HG03103 (cell line): ENCODE data around the gene ITPKC.

ENCODE experiments used
- ATAC-seq: cut with Tn5 transposase; IDR thresholded peaks from one replicate; pipeline ENCODE4 v1.9.1; 2021; ENCODE audit warnings: low read depth; ENCODE audit not compliant: unreplicated experiment

ITPKC gene

DNA sequence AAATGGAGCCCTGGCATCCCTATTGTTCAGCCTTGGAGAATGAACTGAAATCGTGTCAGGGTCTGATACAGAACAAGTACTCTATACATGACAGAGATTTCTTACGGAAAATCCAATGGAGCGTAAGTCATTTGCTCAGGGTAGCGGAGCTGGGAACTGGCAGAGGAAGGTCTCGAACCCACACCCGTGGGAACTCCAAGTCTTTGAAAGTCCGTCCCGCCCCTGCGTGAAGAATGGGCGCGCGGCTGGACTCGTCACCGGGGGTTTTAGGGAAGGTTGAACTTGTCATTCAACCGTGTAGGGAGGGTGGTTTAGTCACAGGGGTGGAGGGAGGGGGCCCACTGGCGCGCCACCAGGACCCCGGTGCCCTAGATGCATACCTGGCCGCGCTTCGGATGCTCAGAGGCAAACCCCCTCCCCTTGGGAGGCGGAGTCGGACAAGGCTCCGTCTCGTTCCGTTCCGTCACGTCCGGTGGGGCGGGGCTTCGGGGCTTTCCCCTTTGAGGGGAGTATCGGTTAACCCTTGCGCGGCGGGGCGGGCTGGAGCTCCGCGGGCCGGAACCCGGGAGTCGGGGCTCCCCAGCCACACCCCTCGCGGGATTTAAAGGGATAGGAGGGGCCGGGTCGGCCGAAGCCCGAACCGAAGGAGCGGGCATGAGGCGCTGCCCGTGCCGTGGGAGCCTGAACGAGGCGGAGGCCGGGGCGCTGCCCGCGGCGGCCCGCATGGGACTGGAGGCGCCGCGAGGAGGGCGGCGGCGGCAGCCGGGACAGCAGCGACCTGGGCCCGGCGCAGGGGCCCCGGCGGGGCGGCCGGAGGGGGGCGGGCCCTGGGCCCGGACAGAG lies at the start of gene ITPKC, which contains the start of gene COQ8B:
ITPKC (plus strand) TSS at position 631 of the 843 bp plus-strand sequence; CDS start at position 655, 24 bp downstream.
COQ8B (minus strand) TSS at position 405 of the 843 bp plus-strand sequence. CDS start 2,254 bp downstream, outside the sequence.
- ATAC-seq = peak; percentile 54

DNA sequence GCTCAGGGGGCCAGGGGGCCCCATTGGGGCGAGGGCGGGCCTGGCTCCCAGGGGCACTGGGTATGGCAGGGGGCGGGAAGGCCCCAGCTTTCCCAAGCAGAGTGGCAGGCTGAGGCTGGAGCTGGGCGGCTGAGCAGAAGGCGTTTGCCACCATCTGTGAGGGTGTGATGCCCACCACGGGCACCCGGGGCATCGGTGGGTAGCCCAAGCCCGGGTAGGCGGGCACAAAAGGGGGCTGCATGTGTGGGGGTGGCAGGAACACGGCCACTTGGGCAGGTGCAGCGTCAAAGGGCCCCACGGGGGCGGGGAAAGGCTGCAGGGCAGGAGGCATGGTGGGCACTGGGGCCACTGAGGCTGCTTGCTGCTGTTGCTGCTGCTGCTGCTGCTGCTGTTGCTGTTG lies 49.3 kb upstream of the ITPKC start:
- ATAC-seq = no peak

DNA sequence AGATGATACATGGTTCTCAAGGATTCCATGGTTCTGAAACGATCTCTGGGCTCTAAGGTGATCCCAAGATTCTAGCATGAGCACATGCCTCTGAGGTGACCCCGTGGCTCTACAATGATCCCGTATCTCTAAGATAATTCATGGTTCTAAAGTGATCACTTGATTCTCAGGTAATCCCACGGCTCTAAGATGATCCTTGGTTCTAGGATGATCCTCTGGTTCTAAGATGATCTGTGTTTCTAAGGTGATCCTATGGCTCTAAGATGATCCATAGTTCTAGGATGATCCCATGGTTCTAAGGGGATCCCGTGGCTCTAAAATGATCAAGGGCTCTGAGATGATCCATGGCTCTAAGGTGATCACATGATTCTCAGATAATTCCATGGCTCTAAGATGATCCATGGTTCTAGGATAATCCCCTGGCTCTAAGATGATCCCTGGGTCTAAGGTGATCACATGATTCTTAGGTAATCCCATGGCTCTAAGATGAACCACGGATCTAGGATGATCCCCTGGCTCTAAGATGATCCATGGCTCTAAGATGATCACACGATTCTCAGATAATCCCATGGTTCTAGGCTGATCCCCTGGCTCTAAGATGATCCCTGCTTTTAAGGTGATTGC lies 47.8 kb upstream of the ITPKC start:
- ATAC-seq = no peak

DNA sequence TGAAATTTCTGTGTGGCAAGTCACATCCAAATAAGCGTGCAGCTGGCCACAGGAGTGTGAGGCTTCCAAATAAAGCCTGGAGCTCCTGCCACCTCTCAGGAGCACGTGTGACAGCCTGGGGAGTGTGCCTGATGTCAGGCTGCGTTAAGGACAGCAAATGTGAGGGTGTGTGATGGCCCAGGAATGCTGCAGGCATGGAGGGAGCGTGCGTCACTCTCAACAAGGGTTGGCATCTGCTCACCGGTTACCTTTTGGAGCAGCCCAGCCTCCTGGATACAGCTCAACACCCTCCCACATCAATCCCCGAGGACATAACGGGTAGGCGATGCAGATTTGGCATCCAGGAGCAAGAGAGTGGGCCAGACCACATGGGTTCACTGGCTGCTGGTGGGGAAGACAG lies 45.5 kb upstream of the ITPKC start:
- no peak for ATAC-seq

DNA sequence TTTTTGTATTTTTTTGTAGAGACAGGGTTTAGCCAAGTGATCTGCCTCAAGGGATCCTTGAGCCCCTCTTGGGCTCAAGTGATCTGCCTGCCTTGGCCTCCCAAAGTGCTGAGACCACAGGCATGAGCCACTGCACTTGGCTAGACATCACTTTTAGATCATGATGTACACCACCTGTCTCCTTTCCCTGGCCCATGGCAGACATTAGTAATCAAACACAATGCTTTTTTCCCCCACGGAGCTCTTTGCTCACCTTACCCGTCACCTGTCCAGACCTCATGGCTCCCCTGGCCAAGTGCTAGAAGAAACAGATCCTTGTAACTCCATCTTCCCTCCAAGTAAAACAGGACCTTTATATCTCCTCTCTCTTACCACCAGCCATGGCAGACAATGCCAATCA lies 44.9 kb upstream of the ITPKC start:
- ATAC-seq = no peak

DNA sequence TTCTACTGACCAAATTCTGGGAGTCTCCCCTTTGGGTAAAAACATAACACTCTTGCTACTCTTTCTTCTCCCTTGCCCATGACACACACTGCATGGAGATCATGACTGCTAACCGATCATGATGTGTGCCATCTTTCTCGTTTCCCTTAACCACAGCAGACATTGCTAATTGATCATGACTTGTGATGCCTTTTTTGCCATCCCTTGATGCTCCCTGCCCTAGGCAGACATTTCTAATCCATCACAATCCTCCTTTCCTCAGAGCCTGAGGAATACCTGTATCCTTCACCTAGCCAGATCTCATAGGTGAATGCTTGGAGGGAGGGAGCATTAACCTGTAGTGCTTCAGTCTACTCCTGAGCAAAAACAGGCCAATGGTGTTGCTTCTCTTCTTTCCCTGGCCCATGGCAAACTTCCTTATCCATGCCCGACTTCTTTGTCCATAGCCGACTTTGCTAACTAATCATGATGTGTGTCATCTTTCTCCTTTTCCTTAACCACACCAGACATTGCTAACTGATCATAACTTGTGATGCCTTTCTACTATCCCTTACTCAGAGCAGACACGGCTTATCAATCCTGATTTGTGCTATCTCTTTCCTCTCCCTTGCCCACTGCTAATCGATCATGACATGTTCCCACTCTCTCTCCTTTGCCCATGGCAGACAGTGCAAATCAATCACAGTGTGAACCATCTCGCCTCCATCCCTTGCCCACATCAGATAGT lies 44.2 kb upstream of the ITPKC start:
- no peak for ATAC-seq

DNA sequence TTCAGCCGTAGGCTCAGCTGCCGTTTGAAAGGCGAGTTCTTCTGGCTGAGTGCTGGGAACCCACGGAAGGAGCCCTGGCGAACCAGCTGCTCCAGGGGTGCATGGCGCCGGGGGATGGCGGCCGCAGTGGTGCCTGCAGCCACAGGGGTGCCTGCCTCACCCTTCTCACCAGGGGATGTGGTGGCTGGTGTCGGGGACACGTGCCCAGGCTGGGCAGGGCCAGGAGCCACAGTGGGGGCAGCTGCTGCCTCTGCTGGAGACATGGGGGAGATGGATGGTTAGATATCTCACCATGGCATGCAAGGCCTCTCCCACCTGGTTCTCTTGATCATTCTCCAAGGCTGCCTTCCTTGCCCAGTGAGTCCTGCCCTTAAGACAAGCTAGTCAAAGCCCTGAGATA lies 43.5 kb upstream of the ITPKC start:
- ATAC-seq = no peak

DNA sequence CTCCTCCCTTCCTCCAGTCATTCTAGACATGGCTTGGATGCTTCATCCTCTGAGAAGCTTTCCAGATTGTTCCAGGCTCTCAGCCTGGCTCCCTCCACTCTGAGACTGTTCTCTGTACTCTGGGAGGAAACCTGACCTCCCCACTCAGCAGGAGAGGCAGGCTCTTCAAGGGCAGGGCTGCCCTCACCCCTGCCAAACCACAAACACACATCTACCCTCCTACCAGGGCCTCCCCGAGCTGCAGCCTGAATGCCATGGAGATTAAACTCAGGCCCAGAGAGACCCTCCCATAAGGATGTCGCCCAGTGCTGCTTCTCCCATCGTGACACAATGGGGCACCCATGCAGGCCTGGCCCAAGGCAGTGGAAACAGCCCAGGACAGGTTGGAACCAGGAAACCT lies 42.6 kb upstream of the ITPKC start:
- ATAC-seq = no peak

DNA sequence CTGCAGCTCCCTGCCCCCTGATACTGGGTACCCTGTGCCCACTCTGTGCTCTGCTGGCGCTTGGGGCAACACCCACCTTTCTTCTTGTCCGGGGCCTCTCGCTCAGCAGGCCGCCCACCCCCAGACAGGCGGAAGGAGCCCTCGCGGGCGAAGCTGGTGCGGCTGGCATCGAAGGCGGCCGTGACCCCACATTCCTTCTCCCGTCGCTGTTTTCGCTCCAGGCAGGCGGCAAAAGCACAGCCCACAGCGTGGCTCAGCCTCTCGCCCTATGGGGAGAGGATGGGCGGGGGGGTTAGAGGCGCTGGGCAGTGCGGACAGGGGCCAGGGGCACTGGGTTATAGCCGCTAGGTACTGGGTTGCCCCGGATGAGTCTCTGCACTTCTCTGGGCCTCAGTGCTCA lies 39.8 kb upstream of the ITPKC start:
- no peak for ATAC-seq

DNA sequence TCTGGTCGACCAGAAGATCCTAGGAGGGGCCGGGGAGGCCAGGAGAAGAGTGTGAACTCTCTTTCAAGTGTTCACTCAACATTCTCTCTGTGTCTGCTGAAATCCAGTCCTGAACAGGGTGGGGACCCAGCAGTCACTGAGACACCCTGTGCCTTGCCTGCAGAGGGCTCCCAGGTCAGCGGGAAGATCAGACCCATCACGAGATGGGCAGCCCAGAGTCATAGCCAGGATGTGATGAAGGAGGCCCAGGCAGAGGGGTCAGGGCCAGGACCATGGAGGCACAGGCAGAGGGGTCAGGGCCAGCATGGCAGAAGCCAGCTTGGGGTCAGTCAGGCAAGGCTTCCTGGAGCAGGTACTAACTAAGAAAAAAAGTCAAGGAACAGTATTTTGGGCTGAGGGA lies 35.9 kb upstream of the ITPKC start:
- no peak for ATAC-seq

DNA sequence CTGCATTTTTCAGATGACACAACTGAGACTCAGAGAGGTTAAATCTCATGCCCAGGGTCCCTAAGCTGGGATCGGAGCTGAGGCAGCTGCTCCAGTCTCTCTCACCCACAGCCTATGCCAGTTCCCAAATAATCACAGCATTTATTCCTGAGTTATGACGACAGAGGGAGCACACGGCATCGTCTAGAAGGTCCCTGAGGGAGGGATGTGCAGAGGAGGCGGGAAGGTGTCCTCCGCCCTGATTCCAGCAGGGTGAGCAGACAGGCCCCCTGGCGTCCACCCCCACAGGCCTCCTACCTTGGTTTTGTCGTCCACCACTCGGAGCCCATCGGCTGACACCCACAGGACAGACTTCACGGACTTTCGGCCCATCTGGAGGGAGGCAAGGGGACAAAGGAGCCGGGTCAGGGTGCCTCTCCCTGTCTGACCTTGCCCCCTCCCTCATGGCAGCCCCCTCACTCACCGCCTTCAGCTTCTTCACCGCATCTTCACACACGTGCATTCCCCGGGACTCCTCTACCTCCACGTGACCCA lies 34.4 kb upstream of the ITPKC start:
- no peak for ATAC-seq

DNA sequence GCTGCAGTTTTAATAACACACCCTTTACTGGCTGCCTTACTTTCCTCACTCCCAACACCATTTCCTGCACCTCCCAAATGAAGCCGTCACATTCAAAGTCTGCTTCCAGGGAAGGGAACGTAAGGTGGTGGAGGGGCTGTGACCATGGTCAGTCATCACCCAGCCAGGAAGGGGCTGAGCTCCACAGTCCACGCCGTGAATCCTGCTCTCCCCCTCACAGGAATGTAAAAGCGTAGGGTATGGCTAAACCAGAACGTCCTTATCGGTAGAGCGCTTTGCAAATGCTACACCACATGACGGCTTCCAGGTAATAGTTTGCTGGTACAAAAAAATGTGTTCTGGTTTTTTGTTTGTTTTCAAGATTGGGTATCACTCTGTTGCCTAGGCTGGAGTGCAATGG lies 33.5 kb upstream of the ITPKC start:
- ATAC-seq = no peak

DNA sequence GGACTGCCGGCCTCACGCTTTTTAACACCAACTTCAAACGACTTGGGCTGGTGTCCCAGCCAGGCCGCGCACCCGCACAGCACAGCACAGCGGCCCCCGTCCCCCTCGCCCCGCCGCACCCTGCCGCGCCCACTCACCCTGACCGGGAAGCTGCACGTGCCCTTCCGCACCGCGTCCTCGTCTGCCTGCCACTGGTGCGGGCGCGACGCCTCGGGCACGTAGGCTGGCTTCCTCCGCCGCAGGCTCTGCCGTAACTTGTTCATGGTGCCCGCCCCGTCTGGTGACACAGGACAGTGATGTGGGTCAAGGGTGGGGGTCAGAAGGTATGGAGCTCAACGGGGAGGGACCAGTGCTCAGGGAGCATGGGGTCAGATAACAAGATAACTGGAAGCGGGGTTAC lies 32.6 kb upstream of the ITPKC start:
- ATAC-seq = no peak

DNA sequence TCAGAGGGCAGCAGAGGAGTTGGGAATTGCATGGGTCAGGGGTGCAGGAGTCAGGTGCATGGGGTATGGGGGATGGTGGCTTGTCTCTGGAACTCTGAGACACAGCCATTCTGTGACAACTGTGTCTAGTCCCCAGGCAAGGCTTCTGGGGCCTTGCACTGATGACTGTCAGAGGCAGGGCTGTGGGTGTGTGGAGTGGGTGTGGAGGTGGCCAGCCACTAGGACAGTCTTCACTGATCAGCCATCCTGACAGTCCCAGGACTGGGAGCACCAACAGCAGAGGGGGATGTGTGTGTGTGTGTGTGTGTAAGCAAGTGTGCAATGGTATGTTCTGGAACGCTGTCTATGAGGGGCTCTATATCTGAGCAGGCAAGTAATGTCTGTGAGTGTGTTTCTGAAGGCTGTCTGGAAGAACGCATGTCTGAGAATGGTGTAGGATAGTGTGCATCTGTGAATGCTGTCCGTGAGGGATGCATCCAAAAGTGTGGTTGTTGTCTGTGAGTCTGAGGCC lies 31.8 kb upstream of the ITPKC start:
- no peak for ATAC-seq

DNA sequence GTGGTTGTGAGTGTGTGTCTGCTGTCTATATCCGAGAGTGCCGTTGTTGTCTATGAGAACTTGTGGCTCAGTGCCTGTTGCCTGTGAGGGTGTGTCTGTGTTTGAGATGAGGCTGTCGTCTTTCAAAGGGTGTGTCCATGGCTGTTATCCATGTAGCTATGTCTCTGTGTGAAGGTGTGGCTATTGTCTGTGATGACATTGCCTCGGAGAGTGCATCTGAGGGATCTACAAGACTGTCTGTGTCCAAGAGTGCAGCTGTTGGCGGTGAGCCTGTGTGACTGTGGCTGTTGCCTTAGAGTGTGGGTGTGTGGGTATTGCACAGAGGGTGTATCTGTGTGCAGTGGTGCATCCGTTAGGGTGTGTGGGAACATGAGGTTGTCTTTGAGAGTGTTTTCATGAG lies 31.3 kb upstream of the ITPKC start:
- ATAC-seq = no peak

DNA sequence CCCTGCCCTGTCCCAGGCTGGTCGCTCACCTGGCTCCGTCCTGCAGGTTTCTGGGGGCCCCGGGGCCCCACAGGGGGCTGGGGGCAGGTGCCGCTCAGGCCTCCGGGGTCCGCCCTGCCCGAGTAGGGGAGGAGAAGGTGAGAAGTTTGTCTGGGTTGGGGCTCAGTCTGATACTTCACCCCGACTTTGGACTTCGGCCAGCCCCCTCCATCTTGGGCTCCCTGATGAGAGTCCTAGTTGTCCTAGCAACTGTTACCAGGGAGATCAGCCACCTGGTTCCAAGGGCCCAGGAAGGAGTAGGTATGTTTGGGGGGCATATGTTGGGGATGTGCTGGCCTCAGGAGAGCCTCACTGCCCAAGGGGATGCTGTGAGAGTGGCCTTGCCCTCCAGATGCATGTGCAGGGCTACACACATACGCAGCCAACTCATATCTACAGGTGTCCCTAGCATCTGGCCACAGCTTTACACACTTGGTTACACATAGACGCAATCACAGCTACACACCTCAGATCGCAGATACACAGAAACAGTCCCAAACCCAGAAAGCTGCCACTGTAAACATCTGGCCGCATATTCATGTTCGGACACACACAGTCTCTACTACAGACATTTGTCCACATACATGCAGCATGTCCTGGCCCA lies 29.9 kb upstream of the ITPKC start:
- ATAC-seq = no peak

DNA sequence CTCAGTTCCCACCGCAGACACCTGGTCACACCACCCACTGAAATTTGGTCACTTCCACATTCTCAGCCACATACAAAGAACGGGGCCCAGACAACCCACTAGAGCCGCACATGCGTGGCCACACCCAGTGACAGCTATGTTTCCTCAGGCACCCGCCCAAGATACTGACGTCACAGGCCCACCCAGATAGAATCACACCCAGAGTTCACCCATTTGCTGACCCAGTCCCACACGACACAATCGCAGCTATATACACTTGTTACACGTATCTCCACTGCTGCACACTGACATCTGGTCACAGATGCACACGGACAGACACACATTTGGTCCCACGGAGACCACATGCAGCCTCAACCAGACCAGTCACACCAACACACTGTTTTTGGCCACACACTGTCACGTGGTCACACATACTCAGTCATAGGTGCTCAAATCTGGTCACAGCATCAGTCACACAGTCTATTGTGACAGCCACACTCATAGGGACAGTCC lies 29.3 kb upstream of the ITPKC start:
- no peak for ATAC-seq

DNA sequence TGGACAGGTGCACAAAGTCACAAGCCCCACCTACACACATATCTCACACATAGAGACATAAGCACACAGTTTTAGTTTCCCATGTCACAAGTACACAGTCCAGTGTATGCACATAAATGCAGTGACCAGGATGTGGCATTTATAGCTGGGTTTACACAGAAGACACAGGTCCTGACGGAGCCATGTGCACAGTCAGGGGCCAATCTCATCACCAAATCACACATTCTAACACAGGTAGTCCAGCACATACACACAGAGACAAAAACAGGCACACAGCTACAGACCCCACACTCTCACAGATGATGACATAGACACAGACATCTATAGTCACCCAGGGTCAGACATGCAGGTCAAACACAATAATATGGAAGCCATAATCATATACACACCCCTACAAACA lies 28.6 kb upstream of the ITPKC start:
- no peak for ATAC-seq

DNA sequence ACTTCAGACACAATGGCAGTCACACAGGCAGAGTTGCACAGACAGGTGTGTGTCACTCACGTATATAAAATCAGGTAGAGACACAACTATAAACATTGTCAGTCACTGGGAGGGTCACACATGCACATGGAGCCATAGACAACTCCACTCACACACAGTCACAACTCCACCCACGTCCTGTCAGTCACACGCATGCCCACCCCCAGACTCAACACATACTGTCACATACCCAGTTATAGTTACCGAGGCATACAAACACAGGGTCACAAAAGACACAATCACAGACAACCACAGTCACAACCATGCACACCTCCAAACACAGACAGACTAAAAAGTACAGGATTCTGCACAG lies 27.9 kb upstream of the ITPKC start:
- no peak for ATAC-seq

DNA sequence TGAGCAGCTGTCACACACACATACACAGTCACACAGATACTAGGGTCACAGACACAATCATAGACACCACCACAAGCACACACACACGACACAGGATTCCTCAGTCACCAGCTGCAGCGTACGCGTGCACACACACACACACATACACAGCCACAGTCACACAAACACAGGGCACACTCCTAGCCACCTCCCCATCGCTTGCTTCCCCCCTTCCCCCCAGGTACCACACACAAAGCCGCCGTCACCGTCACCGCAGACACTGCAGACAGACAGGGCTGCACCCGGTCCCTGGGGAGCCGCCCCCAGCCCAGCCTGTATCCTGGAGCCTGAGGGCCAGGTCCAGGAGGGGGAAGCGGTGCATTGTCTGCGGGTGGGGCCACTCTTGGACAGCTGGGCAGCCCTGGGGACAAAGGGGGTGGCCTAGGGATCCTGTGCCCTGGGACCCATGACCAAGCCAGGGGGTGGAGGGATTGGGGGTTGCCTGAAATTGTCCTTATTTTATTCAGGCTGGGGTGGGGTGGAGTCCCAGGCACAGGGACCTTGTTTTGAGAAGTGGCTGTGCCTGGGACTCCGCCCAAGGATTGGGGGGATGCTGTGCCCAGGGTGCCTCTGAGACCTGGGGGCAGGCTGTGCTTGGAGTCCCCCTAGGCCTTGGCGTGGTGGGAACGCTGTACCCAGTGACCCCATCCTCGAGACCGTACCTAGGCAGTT lies 27.4 kb upstream of the ITPKC start:
- ATAC-seq = no peak
